ENCODE results near the gene OTOA.

GRCh38 chr16:21685034-21685455, 21.3 kb downstream of the OTOA start:
- TF ChIP-seq, protein P1, sequence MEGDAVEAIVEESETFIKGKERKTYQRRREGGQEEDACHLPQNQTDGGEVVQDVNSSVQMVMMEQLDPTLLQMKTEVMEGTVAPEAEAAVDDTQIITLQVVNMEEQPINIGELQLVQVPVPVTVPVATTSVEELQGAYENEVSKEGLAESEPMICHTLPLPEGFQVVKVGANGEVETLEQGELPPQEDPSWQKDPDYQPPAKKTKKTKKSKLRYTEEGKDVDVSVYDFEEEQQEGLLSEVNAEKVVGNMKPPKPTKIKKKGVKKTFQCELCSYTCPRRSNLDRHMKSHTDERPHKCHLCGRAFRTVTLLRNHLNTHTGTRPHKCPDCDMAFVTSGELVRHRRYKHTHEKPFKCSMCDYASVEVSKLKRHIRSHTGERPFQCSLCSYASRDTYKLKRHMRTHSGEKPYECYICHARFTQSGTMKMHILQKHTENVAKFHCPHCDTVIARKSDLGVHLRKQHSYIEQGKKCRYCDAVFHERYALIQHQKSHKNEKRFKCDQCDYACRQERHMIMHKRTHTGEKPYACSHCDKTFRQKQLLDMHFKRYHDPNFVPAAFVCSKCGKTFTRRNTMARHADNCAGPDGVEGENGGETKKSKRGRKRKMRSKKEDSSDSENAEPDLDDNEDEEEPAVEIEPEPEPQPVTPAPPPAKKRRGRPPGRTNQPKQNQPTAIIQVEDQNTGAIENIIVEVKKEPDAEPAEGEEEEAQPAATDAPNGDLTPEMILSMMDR (IDR thresholded peaks at IDR 0.05), result no peak
- TF ChIP-seq POLR2A (IDR thresholded peaks at IDR 0.05), result no peak
